NCI-H1417 (cell line): ENCODE data around the gene SYNRG.
"Not testable (repeated sequence)": the region's sequence is repeated elsewhere in the genome, so short reads cannot be mapped to it uniquely, and the experiment has no call there.

Experiments
- DNase-seq, 3 experiments: peaks; one replicate each; lab custom pipeline; 2025; lab: John Stamatoyannopoulos, UW

SYNRG gene

DNA sequence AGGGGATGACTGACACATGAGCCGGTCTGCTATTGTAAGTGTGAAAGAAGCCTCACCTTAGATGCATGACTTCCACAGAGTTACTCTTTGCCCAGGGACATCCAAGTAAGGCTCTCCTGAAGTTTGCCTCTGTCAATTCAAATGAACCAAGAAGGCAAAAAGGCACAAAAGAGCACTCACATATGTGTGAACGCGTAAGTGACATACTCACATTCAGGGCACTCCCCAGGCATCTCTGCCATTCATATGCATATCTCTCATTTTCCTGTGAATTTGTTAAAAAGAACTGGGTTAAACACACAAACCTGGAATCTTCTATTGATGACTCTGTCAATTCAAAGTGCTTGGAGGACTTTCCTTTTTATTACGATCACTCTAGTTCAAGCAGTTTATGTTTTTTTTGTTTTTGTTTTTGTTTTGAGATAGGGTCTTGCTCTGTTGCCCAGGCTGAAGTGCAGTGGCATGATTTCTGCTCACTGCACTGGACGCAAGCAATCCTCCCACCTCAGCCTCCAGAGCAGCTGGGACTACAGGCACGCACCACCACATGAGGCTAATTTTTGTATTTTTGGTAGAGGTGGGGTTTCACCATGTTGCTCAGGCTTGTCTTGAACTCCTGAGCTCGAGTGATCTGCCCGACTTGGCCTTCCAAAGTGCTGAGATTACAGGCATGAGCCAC, 70.1 kb downstream of the SYNRG start:
- no peak for DNase-seq

DNA sequence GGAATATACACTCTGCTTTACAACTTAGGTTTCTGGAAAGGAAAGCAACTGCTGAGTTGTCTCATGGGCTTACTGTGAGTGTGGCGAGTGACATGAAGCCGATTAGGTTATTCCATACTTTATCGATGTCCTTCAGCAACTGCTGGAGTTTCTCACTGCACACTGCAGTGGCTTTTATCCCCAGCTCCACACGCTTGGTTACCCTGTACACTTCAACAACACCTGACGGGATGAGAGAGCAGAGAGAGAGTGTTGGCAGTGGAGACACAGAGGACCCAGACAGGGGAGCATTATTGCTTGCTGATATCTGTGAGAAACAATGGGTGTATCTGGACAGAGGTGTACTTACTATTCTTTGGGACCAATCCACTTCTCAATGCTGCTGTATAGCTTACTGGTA, 73.3 kb downstream of the SYNRG start:
- DNase-seq, result no peak

DNA sequence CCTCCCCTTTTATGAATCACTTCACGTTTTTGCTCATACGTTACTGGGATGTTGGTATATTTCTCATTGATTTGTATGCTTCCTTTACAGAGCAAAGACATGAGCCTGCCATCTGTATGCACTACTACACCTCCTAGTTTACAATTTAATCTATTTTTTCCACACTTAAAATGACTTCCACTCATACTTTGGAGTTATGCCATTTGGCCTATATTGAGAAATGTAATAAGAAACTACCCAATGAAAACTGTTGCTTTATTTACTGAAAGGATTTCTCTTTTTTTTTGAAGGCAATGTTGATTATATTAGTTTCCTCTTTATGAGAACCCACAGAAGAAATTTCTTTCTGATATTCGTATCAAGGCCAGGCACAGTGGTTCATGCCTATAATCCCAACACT, 76.5 kb downstream of the SYNRG start:
- DNase-seq, result no peak

DNA sequence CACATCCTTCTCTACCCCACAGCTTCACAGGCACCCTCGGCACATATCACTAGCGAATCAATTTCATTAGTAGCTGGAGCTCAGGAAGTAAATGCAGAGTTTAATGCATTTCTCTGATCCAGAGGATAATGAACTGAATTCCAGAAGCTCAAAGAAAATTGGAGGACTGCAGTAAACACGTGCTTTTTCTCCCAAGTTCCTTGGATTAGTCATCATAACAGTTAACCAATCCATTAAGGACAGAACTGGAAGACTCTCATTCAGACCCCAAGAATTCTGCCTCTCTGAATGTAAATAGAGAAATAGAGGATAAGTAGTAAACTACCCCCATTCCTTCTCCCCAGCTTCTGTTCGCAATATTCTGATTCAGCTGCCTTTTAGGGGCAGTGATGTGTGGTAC, 78.8 kb downstream of the SYNRG start:
- no peak for DNase-seq

DNA sequence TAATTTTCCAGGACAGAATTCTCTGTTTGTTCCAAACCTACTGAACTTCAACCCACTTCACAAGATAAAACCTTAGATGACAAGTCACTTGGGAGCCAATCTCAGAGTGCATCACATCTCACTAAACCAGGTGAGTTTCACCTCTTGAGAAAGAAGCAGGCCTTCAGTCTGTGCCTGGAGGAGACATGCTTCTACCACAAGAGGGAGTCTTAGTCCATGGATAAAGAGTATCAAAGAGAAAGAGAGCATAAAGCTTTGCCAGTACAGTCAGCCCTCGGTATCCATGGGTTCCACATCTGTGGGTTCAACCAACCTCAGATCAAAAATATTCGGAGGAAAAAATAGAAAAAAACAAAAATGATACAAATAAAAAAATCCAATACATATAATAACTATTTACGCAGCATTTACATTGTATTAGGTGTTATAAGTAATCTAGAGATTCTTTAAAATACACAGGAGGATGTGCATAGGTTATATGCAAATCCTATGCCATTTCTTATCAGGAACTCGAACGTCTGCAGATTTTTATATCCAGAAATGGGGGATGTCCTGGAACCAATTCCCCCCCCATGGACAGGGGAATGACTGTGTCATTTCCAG, 81.9 kb downstream of the SYNRG start:
- DNase-seq, result peak in 2 of 3 experiments; percentile 21 to 71

DNA sequence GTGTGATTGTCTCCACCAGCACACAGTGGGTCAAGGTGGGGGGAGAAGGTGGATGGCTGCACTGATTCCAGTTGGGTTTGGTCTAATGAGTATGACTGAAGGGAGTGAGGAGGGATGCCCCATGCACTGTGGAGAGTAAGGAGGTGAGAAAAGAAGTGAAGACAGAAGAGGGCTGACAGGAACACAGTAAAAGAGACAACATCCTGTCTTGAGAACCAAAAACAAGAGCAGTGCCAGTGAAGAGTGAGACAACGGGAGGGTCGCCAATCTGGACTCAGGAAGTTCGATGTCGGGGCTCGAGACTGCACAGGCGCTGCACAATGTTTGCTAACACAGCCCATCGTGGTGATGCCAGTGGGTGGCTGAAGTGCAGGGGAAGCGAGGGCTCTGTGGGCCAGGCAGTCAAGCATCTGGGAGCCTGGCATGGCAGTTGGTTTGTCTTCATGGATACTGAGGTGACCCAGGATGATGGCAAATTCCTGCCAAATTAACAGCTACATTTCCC, 85.5 kb downstream of the SYNRG start:
- no peak for DNase-seq

DNA sequence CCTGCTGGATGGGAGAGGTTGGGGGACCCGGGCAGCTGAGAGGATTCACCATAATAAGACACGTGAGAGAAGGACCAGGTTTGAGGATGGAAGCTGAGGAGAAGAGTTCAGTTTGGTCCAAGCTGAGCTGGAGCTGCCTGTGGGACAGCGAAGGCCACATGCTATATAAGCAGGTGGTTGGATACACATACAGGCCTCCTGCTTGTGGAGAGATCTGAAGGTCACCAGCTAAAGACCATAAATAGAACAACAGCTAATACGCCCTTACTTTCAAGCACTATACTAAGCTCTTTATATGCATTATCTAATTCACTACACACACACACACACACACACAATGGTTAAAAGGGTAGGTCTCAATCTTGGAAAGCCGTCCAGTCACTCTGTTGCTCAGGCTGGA, 87.4 kb downstream of the SYNRG start:
- DNase-seq, result no peak

DNA sequence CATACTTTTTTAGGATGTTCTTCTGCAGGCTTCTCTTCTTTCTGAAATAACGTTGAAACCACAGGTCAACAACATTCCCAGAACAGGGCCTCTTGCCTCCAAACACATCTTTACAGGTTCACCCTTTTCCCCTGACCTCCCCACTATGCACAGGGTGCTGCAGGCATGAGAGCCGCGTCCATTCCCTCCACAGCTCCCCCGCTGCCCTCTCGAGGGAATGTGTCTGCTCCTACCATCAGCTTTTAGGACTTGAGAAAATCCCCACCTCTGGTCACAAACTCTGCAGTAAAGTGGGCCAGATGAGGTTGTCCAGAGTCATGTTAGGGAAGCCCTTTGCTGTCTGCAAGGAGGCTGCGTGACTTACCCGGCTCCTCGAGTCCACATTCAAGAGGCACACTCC, 89.0 kb downstream of the SYNRG start:
- DNase-seq, result no peak

DNA sequence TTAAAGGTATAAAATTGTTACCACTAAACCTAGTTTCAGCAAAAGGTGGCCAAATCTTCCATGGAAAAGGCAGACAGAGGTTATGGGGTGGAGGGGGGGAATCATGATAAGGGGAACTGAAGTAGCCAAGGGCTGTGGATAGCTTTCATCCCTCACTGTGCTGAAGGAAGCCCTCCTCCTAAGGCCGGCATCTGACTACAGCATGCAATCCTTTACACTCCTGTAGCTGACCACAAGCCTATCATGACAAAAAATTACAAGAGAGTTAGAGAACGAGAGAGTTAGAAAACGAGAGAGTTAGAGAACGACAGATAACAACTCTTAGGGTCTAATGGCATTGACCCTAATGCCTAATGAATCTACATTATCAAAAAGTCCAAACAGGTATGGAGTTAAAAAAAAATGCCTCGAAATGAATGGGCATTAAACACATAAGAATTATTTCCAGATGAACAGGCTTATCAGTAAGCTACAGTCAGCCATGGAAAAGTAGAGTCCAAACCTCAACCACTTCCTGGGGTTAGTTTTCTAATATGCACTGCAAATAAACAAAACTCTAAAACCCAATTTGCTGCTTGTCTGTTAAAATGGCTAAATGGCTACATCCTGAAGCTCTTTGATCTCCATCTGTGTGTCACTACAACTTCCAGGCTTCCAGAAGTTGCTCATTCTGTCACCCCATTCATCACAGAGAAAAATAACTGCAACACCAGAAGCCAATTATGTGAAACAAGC, 89.8 kb downstream of the SYNRG start:
- no peak for DNase-seq

DNA sequence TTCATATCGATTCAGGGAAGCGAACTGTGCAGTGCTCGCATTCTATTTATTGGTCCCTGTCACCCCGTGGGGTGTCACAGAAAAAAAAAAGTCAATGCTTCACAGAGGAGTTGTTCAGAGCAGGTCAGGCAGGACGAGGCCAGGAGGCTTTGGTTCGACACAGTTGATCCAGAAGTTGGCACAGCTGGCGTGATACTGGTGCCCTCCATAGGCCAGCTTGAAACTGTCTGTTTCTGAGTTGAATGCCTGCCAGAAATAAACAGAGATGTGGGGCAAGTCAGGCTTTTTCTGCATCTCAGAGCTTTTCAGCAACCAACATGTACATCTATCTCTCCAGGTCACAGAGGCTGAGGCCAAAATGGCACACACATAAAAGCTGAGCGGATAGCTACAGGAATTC, 90.4 kb downstream of the SYNRG start:
- no peak for DNase-seq

DNA sequence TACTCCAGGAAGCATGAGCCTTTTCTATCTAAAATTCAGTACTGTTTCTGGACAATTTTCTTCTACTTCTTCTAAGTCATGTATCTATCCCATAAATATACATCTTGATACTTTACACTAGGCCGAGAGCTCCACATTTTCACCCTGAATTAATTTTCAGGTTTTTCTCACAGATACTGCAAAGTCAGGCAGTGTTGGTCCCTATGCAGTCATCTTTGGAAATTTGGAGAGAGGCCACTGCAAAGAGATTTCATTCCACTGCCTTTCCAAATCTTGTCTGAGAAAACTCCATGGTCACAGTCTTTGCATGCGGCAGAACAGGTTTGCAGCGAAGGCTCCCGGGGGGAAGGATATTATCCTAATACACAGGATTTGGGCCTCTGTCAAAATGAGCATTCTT, 91.3 kb downstream of the SYNRG start:
- no peak for DNase-seq

DNA sequence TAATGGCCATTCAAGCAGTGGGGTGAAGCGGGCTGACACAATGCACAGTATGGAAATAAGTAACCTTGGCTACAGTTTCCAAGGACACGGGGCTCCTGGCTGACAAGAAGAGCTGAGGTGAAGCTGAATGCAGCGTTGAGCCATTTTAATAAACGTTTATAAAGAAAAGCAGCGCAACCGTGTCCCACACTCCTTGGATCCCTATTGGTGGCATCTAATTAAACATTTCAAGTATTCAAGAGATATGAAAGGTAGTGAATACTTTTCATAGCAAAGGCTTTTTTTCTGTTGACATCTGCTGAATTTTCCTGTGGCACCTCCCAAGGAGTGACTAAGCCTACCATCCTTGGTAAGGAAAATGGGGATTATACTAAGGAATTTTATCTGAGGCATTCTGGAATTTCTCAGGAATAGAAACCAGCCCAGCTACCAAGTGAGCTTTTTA, 93.1 kb downstream of the SYNRG start:
- peak; percentile 37 to 92 (median 63) for DNase-seq

DNA sequence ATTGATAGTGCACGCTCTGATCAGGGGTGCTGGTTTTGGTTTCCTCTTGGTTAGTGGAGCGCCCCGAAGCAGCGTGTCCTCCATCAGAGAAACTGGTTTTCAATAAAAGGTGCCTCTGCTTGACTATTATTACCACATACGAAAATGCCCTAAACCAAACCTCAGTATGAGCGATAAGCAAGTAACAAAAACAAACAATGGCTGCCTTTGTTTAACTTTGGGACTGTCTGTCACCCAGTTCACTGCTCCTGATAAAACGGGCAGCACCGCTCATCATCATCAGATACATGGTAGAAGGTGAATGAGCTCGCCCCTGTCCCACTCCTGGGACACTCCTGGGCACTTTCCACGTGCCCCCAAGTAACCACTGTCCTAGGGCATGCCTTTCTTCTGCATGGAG, 95.5 kb downstream of the SYNRG start:
- DNase-seq, result no peak

DNA sequence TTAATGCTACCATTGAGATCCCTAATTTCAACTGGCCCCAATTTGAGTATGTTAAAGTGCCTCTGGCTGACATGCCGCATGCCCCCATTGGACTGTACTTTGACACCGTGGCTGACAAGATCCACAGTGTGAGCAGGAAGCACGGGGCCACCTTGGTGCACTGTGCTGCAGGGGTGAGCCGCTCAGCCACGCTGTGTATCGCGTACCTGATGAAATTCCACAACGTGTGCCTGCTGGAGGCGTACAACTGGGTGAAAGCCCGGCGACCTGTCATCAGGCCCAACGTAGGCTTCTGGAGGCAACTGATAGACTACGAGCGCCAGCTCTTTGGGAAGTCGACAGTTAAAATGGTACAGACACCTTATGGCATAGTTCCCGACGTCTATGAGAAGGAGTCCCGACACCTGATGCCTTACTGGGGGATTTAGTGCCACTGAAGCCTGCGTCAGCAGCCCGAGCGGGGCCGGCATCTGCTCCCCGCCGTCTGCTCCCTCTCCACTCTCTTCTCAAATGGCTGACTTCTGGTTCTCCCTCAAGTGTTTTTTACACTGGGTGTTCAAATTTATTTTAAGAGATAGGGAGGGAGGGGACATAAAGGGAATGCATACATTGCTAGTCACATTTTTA, 96.7 kb downstream of the SYNRG start:
- DNase-seq, result no peak

DNA sequence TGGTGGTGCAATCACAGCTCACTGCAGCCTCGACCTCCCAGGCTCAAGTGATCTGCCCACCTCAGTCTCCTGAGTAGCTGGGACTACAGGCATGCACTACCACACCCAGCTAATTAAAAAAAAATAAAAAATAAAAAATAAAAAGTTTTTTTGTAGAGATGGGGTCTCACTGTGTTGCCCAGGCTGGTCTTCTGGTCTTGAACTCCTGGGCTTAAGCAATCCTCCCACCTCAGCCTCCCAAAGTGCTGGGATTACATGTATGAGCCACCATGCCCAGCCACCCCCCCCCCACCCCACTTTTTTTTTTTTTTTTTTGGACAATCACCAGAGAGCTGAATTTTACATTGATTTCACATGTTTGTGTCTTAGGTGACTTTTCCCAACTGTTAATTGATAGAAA, 97.6 kb downstream of the SYNRG start:
- not testable (repeated sequence) for DNase-seq

DNA sequence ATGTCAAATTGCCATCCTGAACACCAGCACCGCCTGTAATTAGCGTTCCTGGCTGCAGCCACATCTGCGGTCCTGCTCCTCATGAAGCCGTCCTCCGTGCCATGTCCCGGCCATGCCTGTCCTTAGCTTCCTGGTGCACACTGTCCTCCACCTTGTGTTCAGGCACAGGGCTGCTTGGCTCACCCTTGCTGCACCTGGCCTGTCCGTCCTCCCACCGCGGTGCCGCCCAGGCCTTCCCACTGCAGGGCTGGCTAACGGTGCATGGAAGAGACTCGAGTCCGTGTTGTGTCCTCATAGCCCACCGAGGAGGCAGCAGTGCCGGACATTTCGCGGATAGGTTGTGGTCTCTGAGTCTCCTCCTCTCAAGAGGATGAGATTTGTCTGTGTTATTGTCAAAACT, 99.2 kb downstream of the SYNRG start:
- DNase-seq, result no peak

DNA sequence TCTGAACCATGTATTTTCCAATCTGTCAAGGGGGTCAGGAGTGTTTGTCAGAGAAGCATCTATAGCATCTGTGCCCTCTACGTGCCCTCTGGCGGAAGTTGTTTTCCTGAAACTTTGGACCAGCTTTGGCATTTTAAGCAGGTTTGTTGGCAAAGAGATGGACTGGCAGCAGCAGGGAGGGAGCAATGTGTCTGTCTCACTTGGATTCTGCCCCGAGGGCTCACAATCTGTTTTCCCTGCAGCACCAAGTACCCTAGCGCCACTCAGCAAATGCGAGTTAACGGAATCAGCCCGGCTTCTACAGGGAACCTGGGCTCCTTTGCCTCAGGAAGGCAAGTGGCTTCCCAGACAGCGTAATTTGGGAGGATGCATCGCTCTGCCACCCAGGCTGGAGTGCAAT, 102.1 kb downstream of the SYNRG start:
- DNase-seq, result peak in 2 of 3 experiments; percentile 15 to 51

DNA sequence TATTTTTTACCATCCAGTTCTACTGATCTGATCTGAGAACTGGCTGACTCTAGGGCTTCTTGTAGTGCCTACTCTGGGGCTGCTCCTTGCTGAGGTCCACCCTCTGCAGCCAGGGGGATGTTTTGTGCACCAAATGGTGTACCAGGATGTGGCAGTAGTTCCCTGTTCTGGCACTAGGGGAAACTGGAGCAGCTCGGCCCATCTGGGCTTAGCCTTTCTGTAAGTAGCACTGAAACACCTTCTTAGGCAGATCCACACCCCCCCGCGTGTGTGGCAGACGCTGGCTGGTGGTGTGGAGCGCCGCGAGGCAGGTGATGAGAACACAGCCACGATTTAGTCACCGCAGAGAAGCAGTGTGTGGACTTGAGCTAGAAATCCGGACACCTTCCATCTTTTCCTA, 102.5 kb downstream of the SYNRG start:
- DNase-seq, result peak in 2 of 3 experiments; percentile 15 to 51

DNA sequence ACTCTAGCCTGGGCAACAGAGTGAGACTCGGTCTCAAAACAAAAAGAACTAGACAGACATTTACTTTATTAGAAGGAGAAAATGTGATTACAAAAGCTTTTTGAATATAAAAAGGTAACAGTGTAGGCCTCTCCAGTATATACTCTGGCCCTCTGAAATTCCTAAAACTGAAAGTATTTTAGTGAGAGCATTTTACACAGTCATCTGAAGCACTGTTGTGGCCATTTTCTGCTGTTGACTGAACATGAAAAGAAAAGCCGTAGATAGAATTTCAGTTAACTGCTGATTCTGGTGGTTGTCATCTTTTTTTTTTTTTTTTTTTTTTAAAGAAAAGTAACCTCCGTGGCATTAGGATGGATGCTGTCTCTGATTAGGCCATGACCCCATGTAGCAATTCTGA, 103.9 kb downstream of the SYNRG start:
- DNase-seq, result no peak

DNA sequence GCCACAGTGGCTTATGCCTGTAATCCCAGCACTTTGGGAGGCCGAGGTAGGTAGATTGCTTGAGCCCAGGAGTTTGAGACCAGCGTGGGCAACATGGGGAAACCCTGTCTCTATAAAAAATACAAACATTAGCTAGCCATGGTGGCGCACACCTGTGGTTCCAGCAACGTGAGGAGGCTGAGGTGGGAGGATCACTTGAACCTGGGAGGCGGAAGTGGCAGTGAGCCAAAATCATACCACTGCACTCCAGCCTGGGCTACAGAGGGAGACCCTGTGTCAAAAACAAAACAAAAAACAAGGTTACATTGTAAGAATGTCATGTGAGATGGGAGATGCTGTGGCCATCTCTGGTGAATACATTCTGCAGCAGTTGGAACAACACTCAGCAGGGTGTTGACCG, 106.1 kb downstream of the SYNRG start:
- no peak for DNase-seq

DNA sequence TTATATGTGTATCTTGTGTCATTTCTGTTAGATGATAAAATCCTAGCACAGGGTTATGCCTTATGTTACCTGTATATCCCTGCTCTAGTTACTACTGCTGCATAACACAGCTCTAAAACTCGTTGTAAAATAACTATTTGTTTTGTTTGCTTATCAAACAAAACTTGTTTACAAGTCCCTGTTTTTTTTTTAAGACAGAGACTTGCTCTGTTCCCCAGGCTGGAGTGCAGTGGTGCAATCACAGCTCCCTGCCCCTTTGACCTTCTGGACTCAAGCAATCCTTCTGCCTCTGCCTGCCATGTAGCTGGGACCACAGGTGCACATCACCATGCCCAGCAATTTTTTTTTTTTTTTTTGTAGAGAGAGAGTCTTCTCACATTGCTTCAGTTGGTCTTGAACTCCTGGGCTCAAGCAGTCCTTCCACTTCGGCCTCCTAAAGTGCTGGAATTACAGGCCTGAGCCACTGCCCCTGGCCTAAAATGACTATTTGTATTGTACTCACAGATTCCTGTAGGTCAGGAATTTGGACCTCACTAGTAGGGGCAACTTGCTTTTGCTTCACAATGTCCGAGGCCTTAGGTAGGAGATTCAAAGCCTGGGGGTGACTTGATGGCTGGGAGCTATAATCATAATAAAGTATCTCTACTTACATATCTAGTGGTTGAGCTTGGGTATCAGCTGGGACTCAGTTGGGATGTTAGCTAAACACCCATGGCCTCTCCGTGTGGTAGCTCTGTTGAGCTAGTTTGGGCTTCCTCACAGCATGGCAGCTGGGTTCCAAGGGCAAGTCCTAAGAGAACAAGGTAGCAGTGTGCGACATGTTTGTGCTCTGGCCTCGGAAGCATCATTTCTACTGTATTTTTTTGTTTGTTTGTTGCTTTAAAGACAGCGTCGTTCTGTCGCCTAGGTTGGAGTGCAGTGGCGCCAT, 106.9 kb downstream of the SYNRG start:
- no peak for DNase-seq

DNA sequence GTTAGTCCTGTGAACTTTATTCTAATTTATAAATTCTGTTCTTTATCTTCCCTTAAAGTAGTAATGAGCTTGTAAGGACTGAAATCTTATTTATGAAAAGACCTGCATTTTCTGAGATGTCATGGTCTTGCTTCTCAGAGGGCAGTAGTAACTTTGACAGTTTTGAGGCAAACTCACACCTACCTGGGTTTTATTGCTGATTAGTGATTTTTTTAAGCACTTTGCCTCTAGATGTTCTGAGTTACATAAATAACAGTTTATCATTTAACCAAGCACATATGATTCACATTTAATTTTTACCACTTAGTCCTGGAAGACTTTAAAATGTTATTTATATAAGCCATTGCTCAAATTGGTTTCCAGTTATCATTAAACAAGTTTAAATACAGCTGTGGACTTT, 108.8 kb downstream of the SYNRG start:
- no peak for DNase-seq
